Mucosa of stomach (tissue), 1 donor: ENCODE measurements around the gene TRIM46.

Experiments
- H3K27me3 ChIP-seq: one replicate; pipeline ENCODE4 v1.7.0; 2013; ENCODE audit warnings: mild to moderate bottlenecking, low read length; ENCODE audit not compliant: control insufficient read depth, insufficient read depth
- H3K36me3 ChIP-seq: one replicate; pipeline ENCODE4 v1.7.0; 2013; ENCODE audit warnings: low read length; ENCODE audit not compliant: control insufficient read depth, insufficient read depth
- H3K4me1 ChIP-seq: one replicate; pipeline ENCODE4 v1.7.0; 2013; ENCODE audit warnings: mild to moderate bottlenecking, low read length; ENCODE audit not compliant: control insufficient read depth, insufficient read depth
- H3K4me3 ChIP-seq: one replicate; pipeline ENCODE4 v1.7.0; 2013; ENCODE audit warnings: low read length
- H3K9ac ChIP-seq: one replicate; pipeline ENCODE4 v1.7.0; 2013; ENCODE audit warnings: mild to moderate bottlenecking, low read length, moderate library complexity
- H3K9me3 ChIP-seq: one replicate; pipeline ENCODE4 v1.7.0; 2013; ENCODE audit warnings: mild to moderate bottlenecking, low read length, moderate library complexity; ENCODE audit not compliant: control insufficient read depth
- donor health status: Pancreatic carcinoma.

Gene TRIM46

DNA sequence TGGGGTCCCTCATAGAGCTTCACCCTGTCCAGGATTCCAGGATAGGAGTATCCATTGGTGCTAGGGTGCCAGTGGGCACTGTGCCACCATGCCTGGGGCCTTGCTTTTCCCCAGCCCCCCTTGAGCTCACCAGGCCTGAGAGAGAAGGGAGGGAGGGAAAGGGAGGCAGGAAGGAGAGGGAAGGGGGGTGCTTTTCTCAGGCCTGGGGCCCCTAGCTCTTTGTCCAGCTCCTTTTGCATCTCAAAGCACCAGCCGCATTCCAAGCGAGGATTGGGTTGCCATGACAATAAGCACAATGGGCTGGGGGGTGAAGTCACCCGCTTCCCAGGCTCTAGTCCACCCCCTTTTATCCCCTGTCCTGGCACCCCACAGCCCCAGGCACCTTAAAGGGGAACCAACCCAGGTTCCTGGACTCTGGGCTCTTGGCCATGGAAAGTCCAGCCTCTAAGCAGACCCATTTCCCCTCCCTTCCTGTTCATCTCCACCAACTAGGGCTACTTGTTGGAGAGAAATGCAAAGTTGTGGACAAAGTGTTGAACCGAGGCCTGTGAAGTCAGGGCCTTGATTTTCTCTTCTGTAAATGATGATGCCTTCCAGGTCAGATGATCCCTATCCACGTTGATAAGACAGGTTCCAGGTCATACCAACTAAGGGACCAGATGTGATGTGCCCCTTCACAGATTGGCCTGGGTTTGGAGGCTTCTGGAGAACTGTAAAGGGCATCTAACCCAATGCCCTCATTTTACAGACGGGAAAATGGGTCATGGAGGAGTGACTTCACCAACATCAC lies 22.6 kb downstream of the TRIM46 start:
- peak overlapping the region; percentile 64 for H3K9ac ChIP-seq
- H3K4me1 ChIP-seq = peaks cover 27% of the 10 kb centered on the region
- H3K27me3 ChIP-seq = no peaks in the 10 kb centered on the region
- H3K36me3 ChIP-seq = no peaks in the 10 kb centered on the region
- H3K4me3 ChIP-seq = no peak overlapping the region
- H3K9me3 ChIP-seq = no peaks in the 10 kb centered on the region

DNA sequence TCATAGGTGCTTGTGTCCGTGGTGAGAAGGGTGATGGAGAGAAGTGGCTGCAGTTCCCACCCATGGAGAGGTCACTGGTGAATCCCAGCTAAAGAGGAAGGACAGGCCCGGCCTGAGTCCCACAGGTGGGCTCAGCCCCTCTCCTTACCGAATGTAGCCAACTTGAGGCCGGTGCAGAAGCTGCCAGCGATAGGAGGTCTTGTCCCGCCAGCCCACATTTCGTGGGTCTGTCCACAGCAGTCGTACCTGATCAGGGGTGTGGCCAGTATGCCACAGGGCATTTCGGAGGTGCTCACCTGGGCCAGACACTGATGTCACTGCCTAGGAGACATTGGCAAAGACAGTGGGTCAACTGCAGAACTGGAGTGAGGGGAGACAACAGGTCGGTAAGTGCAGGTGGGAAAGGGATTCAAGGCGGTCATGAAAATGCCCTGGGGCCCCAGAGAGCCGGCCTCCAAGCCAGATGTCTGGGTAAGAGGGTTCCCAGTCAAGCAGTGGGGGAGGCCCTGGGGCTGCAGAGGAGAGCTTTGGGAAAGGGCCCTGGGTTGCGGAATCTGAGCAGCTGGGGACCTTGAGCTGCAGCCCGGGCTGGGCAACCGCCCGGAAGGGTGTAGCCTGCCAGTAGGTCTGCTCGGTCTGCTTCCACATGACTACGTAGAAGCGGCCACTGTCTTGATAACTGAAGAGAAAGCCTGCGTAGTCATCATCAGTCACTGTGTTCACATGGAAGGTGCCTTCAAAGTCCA lies 23.4 kb downstream of the TRIM46 start:
- Histone ChIP-seq H3K36me3 (no peaks in the 10 kb centered on the region), H3K9me3 (no peaks in the 10 kb centered on the region), H3K4me3 (no peak overlapping the region)

GRCh38 chr1:155197901-155198546 lies 24.4 kb downstream of the TRIM46 start:
- Histone ChIP-seq H3K36me3 (no peaks in the 10 kb centered on the region), H3K9ac (no peak overlapping the region), H3K27me3 (no peaks in the 10 kb centered on the region), H3K4me3 (no peak overlapping the region), H3K4me1 (peaks cover 26% of the 10 kb centered on the region), H3K9me3 (no peaks in the 10 kb centered on the region)

More for the DNA sequence above, 23.4 kb downstream of the TRIM46 start:
- H3K27me3 ChIP-seq = no peaks in the 10 kb centered on the region
- H3K9ac ChIP-seq = no peak overlapping the region
- H3K4me1 ChIP-seq = peaks cover 27% of the 10 kb centered on the region

GRCh38 chr1:155198547-155198906 lies 24.9 kb downstream of the TRIM46 start:
- H3K9ac ChIP-seq = no peak overlapping the region
- H3K4me1 ChIP-seq = peaks cover 21% of the 10 kb centered on the region
- H3K27me3 ChIP-seq = no peaks in the 10 kb centered on the region
- no peak overlapping the region for H3K4me3 ChIP-seq
- H3K36me3 ChIP-seq = no peaks in the 10 kb centered on the region
- H3K9me3 ChIP-seq = no peaks in the 10 kb centered on the region

GRCh38 chr1:155199792-155200191 lies 26.1 kb downstream of the TRIM46 start:
- Histone ChIP-seq H3K27me3 (no peaks in the 10 kb centered on the region), H3K4me1 (peaks cover 10% of the 10 kb centered on the region), H3K4me3 (no peak overlapping the region), H3K9ac (no peak overlapping the region), H3K9me3 (no peaks in the 10 kb centered on the region), H3K36me3 (no peaks in the 10 kb centered on the region)

- no peaks in the 10 kb centered on the region for H3K36me3 ChIP-seq
These were observed 27.3 kb downstream of the TRIM46 start for GRCh38 chr1:155200920-155201319.

DNA sequence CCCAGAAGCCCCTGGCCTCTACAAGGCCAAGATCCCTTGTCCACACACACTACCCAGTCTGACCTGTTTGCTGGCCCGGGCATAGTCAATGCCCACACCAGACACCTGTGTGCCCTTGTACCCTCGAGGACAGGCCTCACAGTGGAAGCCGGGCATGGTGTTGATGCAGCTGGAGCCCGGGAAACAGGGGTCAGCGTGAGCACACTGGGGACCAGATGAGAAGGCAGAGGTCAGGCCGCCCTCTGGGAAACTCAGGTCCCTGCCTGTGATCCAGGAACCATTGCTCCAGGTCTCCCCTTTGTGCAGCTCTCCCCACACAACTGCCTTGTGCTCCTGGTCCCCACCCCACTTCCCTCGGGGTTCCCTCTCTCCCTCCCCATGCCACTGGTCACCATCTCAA lies 28.5 kb downstream of the TRIM46 start:
- Histone ChIP-seq H3K9me3 (no peaks in the 10 kb centered on the region), H3K4me1 (peaks cover 6% of the 10 kb centered on the region), H3K9ac (no peak overlapping the region), H3K36me3 (no peaks in the 10 kb centered on the region), H3K4me3 (no peak overlapping the region), H3K27me3 (no peaks in the 10 kb centered on the region)

More at GRCh38 chr1:155200920-155201319, 27.3 kb downstream of the TRIM46 start:
- peaks cover 2% of the 10 kb centered on the region for H3K4me1 ChIP-seq
- H3K4me3 ChIP-seq = no peak overlapping the region
- no peaks in the 10 kb centered on the region for H3K9me3 ChIP-seq
- H3K9ac ChIP-seq = no peak overlapping the region
- no peaks in the 10 kb centered on the region for H3K27me3 ChIP-seq

GRCh38 chr1:155202731-155203515 lies 29.3 kb downstream of the TRIM46 start:
- Histone ChIP-seq H3K4me3 (no peak overlapping the region), H3K36me3 (no peaks in the 10 kb centered on the region), H3K9me3 (no peaks in the 10 kb centered on the region), H3K4me1 (peaks cover 13% of the 10 kb centered on the region), H3K9ac (no peak overlapping the region), H3K27me3 (no peaks in the 10 kb centered on the region)

DNA sequence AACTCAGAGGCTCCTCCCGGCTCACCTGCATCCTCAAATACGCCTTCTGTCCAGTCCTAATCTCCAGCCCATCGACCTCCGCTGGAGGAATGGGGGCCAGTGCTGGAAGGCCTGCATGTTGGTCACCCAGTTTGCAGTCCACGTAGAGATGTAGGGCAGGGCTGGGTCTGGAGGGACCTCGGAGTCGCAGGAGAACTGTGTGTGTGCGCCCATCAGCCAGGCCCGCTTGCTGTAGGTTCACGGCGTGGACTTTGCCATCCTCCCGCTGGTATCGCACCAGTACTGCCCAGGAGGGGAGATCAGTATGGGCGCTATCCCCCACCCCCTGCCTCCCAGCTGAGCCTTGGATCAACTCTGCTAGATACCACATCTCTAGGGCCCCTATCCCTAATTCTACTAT lies 31.4 kb downstream of the TRIM46 start:
- Histone ChIP-seq H3K36me3 (no peaks in the 10 kb centered on the region), H3K4me3 (no peak overlapping the region), H3K9me3 (no peaks in the 10 kb centered on the region), H3K27me3 (no peaks in the 10 kb centered on the region), H3K4me1 (peaks cover 27% of the 10 kb centered on the region), H3K9ac (no peak overlapping the region)

GRCh38 chr1:155205969-155206593 lies 32.4 kb downstream of the TRIM46 start:
- Histone ChIP-seq H3K4me3 (no peak overlapping the region), H3K36me3 (no peaks in the 10 kb centered on the region), H3K9me3 (no peaks in the 10 kb centered on the region), H3K27me3 (no peaks in the 10 kb centered on the region), H3K4me1 (peaks cover 27% of the 10 kb centered on the region), H3K9ac (no peak overlapping the region)
